Measurements from ENCODE around the gene TTLL11. TPM values are rescaled to one million over a fixed set of nuclear protein-coding genes. Genes with fewer than 3 reads are reported as not detected.

TTLL11 gene
- total and polyA plus RNA-seq, 8 donors = 3.4 to 7.5 (median 5.5) TPM

DNA sequence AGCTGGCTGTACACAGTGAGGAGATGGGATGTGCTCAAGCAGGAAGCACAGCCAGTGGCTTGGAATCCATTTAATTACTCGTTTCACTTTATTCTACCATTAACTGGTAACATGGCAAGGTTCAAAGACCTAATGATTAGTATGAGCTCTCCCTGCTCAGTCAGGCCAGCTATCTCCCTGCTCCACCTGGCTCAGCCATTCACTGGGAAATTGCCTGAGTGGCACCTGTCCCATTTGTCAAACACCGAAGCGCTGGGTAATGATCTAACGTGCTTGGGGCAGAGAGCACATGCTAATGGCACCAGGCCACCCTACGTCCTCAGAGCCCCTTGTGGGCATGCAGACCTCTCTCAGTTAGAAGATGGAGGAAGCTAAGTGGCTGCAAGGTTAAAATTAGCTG lies 162.2 kb downstream of the TTLL11 start:
- H3K36me3 ChIP-seq = no peaks in the 10 kb centered on the region
- no peak for DNase-seq
- FAIRE-seq = no peak
- ATAC-seq = no peak
- WGBS, 2 donors = 77 to 81% methylated on average over 5 of the region's 5 CpGs
- TF ChIP-seq CTCF (IDR thresholded peaks at IDR 0.05) = no peak
- H3K27ac ChIP-seq = no peak overlapping the region
- no peaks in the 10 kb centered on the region for H3K4me1 ChIP-seq
- intact Hi-C loops (cut with DNase I) = loop anchor here in 1 of 3 donors (10.0 kb wide), 1 partner anchor 64 kb away; no protein-coding TSS in a partner anchor
- H3K4me3 ChIP-seq = no peak overlapping the region
- H3K27me3 ChIP-seq = no peaks in the 10 kb centered on the region
- H3K9me3 ChIP-seq = no peaks in the 10 kb centered on the region

DNA sequence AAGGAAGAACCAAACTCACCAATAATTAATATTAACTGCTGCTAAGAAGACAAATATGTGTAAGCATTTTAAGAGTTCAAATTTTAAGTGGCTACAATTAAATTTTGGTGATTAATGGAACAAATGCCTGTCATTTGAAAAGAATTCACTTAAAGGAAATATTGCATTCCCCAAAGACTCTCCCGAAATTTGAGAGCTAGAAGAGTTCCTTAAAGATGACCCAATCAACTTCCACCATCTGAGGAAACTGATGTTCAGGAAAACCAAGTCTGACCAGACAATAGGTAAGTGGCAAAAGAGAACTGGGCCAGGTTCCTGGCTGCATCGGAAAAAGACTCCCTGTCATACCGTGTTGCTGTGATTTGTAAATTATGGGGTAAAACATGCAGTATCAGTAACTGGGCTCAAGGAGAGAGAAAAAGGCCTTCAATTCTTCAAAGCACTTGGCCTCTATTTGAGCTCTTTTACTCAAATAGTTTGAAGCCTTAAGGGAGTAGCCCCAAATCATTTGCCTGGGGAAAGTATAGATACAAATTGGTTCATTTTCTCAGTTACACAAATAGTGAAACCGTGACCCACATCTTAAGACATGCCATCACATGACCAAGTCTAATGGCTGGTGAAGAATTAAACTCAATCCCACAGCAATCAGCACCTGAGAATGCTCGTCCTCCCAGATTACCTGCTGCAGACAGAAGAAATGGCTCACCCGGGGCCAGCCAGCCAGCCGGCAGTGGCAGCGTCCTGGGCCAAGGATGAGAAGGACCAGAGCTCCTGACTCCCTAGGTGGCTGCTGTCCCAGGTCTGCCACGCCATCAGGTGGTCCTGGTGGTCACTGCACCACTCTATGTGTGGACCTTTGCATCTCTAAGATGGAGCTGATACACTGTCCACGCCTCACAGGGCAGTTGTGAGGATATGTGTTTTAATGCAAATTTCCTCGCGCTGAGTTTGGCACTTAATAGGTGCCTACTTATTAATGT lies 162.9 kb downstream of the TTLL11 start:
- WGBS, 2 donors = 85 to 90% methylated on average over 12 of the region's 12 CpGs
- DNase-seq (no peak), FAIRE-seq (no peak), ATAC-seq (no peak)
- H3K4me3 ChIP-seq = no peak overlapping the region
- H3K4me1 ChIP-seq = peaks cover 0 to 4% (median 1%) of the 10 kb centered on the region in 3 donors
- no peak overlapping the region for H3K27ac ChIP-seq
- TF ChIP-seq CTCF (IDR thresholded peaks at IDR 0.05) = no peak
- no peaks in the 10 kb centered on the region for H3K36me3 ChIP-seq
- no peaks in the 10 kb centered on the region for H3K27me3 ChIP-seq
- intact Hi-C loops (cut with DNase I) = loop anchor here in 1 of 3 donors (10.0 kb wide), 1 partner anchor 65 kb away; no protein-coding TSS in a partner anchor
- H3K9me3 ChIP-seq = no peaks in the 10 kb centered on the region

DNA sequence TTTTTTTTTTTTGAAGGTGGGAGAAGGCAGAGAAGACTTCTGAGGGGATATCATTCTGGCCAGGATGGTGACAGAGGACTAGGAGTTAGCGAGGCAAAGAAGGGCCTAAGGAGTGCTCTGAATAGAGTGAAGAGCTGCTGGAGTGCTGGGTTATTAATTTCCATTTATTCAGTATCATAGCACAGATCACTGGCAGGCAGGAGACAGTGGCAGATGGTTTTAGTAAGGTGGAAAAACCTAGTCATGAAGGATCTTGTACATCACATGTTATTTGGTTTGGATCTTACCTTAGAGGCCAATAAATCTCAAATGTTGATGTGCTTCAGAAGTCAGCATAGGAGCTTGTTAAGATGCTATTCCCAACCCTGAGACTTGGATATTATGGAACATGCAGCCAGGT lies 165.5 kb downstream of the TTLL11 start:
- DNase-seq (no peak), FAIRE-seq (no peak), ATAC-seq (no peak)
- H3K36me3 ChIP-seq = no peaks in the 10 kb centered on the region
- H3K4me1 ChIP-seq = peaks cover 0 to 5% (median 4%) of the 10 kb centered on the region in 3 donors
- H3K27ac ChIP-seq = no peak overlapping the region
- H3K27me3 ChIP-seq = no peaks in the 10 kb centered on the region
- intact Hi-C loops (cut with DNase I) = no loop called here
- TF ChIP-seq CTCF (IDR thresholded peaks at IDR 0.05) = no peak
- 95 to 100% methylated on average over 1 of the region's 1 CpG for WGBS, 2 donors
- no peaks in the 10 kb centered on the region for H3K9me3 ChIP-seq
- H3K4me3 ChIP-seq = no peak overlapping the region

DNA sequence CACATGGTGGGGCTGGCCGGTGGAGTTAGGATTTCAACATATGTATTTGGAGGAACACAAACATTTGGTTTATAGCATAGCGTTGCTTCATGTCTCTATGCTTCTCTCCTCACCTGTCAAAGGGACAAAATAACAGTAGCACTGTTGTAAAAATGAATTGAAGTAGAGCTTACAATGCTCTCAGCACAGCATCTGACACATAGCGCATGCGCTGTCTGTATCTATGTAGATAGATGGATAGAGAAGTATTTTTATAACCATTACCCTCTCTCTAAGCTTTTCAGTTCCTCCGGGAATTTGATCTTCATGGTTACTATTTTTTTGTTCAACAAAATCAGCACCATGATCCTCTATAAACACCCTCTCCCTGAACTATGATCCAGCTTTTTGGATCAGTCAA lies 166.0 kb downstream of the TTLL11 start:
- no peaks in the 10 kb centered on the region for H3K36me3 ChIP-seq
- DNase-seq (no peak), ATAC-seq (no peak), FAIRE-seq (no peak)
- H3K27me3 ChIP-seq = no peaks in the 10 kb centered on the region
- intact Hi-C loops (cut with DNase I) = no loop called here
- no peak overlapping the region for H3K27ac ChIP-seq
- WGBS, 2 donors = 95 to 98% methylated on average over 5 of the region's 5 CpGs
- no peak for TF ChIP-seq CTCF (IDR thresholded peaks at IDR 0.05)
- H3K9me3 ChIP-seq = no peaks in the 10 kb centered on the region
- no peak overlapping the region for H3K4me3 ChIP-seq
- peaks cover 0 to 5% (median 4%) of the 10 kb centered on the region in 3 donors for H3K4me1 ChIP-seq

DNA sequence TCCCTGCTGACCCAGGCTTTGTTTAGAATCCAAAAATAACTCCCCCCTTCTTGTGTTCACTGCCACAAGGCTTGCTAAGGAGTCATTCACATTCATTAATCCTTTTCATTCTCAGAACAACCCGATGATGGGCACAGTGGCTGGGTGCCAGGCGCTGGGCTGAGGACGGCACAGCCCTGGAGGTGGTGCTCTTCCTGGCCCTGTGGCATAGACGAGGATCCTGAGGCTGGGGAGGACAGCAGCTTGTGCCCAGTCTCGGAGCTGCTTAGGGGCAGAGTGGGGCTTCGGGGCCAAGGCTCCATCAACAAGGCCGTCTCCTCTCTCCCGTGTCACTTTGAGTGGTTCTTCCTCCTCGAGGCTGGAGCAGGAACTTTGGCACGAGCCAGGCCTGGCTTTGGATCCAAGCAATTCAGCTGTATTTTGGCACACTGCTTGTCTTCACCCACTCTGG lies 166.7 kb downstream of the TTLL11 start:
- no peaks in the 10 kb centered on the region for H3K36me3 ChIP-seq
- no peak for ATAC-seq
- H3K27ac ChIP-seq = no peak overlapping the region
- 89 to 90% methylated on average over 10 of the region's 10 CpGs for WGBS, 2 donors
- H3K9me3 ChIP-seq = no peaks in the 10 kb centered on the region
- intact Hi-C loops (cut with DNase I) = no loop called here
- no peak overlapping the region for H3K4me3 ChIP-seq
- FAIRE-seq = no peak
- H3K27me3 ChIP-seq = no peaks in the 10 kb centered on the region
- DNase-seq = no peak
- no peak for TF ChIP-seq CTCF (IDR thresholded peaks at IDR 0.05)
- H3K4me1 ChIP-seq = peaks cover 0 to 5% (median 4%) of the 10 kb centered on the region in 3 donors

Data from pancreas (tissue), 10 donors.